B cell (primary cell): ENCODE results near the gene MAP2K5. TPM values are rescaled to one million over a fixed set of nuclear protein-coding genes. Genes with fewer than 3 reads are reported as not detected.
"Not testable (repeated sequence)": the region's sequence is repeated elsewhere in the genome, so short reads cannot be mapped to it uniquely, and the experiment has no call there.

Experiments used
- ATAC-seq: fragments of 200-7000 bp; cut with Tn5 transposase; one replicate; pipeline ENCODE4 v1.10.0; 2021; ENCODE audit warnings: low read depth, mild to moderate bottlenecking, moderate number of reproducible peaks, moderate library complexity
- CTCF ChIA-PET: fragments of 350-600 bp; sonication (Branson Sonifier 250); formaldehyde crosslinking; loops from one replicate; lab custom pipeline; 2021; ENCODE audit warnings: antibody characterized with exemption, inconsistent platforms; lab: Charles Lee
- POLR2A ChIA-PET: fragments of 350-600 bp; sonication (Branson Sonifier 250); formaldehyde crosslinking; loops from one replicate; lab custom pipeline; 2021; ENCODE audit warnings: antibody characterized with exemption; lab: Charles Lee
- DNase-seq: peaks from one replicate; pipeline ENCODE4 v3.0.0; 2013
- H2AFZ ChIP-seq: 2 replicates; pipeline ENCODE4 v1.6.1; 2012; ENCODE audit warnings: mild to moderate bottlenecking, low read depth, low read length; ENCODE audit not compliant: insufficient read depth, poor library complexity, severe bottlenecking
- H3K27ac ChIP-seq, 2 donors: 1 replicate in 1 of 2; 2 replicates in 1 of 2; pipeline ENCODE4 v1.5.1; 2012 to 2013; ENCODE audit warnings: low read length in 2 of 2, mild to moderate bottlenecking in 2 of 2, moderate library complexity in 1 of 2
- H3K27me3 ChIP-seq, 4 experiments: fragments of 200-600 bp in 1 of 4; sonication (generic) in 1 of 4; replicated peaks in 1 of 4; 1 replicate in 2 of 4; 2 replicates in 2 of 4; pipeline versions ENCODE4 v1.6.1 to v1.7.0; 2013 to 2016; ENCODE audit warnings: low read length in 3 of 4, mild to moderate bottlenecking in 2 of 4, mixed read lengths in 1 of 4, moderate library complexity in 1 of 4; ENCODE audit not compliant: insufficient read depth in 4 of 4, control insufficient read depth in 3 of 4; ENCODE audit errors: control extremely low read depth in 1 of 4
- H3K36me3 ChIP-seq, 2 experiments: replicated peaks in 1 of 2; 1 replicate in 1 of 2; 2 replicates in 1 of 2; pipeline versions ENCODE4 v1.6.1 to v1.7.1; 2013; ENCODE audit warnings: low read length in 1 of 2; ENCODE audit not compliant: insufficient read depth in 2 of 2, control insufficient read depth in 1 of 2; ENCODE audit errors: control extremely low read depth in 1 of 2, extremely low read depth in 1 of 2
- H3K4me1 ChIP-seq, 2 donors: fragments of 200-600 bp in 1 of 2; sonication (generic) in 1 of 2; 1 replicate in 1 of 2; 2 replicates in 1 of 2; pipeline versions ENCODE4 v1.5.1 to v1.6.1; 2013 to 2017; ENCODE audit warnings: low read length in 2 of 2; ENCODE audit not compliant: control insufficient read depth in 2 of 2, insufficient read depth in 2 of 2
- H3K4me2 ChIP-seq: replicated peaks from 2 replicates; pipeline ENCODE3; 2012; ENCODE audit warnings: mild to moderate bottlenecking, low read depth, low read length; ENCODE audit not compliant: poor library complexity, severe bottlenecking
- H3K4me3 ChIP-seq, 5 experiments: fragments of 200-600 bp in 1 of 5; sonication (generic) in 1 of 5; 1 replicate in 3 of 5; 2 replicates in 2 of 5; pipeline versions ENCODE4 v1.5.1 to v1.7.0; 2011 to 2016; ENCODE audit warnings: low read length in 4 of 5, mild to moderate bottlenecking in 4 of 5, low read depth in 2 of 5, control low read depth in 1 of 5, moderate library complexity in 1 of 5; ENCODE audit not compliant: insufficient read depth in 1 of 5; ENCODE audit errors: control extremely low read depth in 1 of 5, extremely low read depth in 1 of 5
- H3K79me2 ChIP-seq: fragments of 200-600 bp; sonication (generic); one replicate; pipeline ENCODE4 v1.6.0; 2016; ENCODE audit warnings: low read length; ENCODE audit not compliant: control insufficient read depth, insufficient read depth
- H3K9ac ChIP-seq: fragments of 200-600 bp; sonication (generic); 2 replicates; pipeline ENCODE4 v1.6.1; 2017; ENCODE audit warnings: mild to moderate bottlenecking, low read length, moderate library complexity
- H3K9me3 ChIP-seq, 3 donors: one replicate each; pipeline versions ENCODE4 v1.6.1 to v1.7.1; 2013; ENCODE audit warnings: low read length in 2 of 3; ENCODE audit not compliant: control insufficient read depth in 2 of 3, insufficient read depth in 1 of 3; ENCODE audit errors: control extremely low read depth in 1 of 3
- H4K20me1 ChIP-seq: 2 replicates; pipeline ENCODE4 v1.6.0; 2012; ENCODE audit warnings: mild to moderate bottlenecking, low read length; ENCODE audit not compliant: insufficient read depth, control insufficient read depth, poor library complexity, severe bottlenecking
- H3K27ac Mint-ChIP-seq: one replicate; pipeline ENCODE4 v1.8.0; 2021; ENCODE audit warnings: mixed read lengths
- H3K27me3 Mint-ChIP-seq: one replicate; pipeline ENCODE4 v1.8.0; 2021; ENCODE audit warnings: mixed read lengths
- H3K4me1 Mint-ChIP-seq: one replicate; pipeline ENCODE4 v1.8.0; 2021; ENCODE audit warnings: mixed read lengths
- H3K4me3 Mint-ChIP-seq: one replicate; pipeline ENCODE4 v1.8.0; 2021; ENCODE audit warnings: mixed read lengths
- H3K9me3 Mint-ChIP-seq: one replicate; pipeline ENCODE4 v1.8.0; 2022; ENCODE audit warnings: mixed read lengths; ENCODE audit not compliant: insufficient read depth
- CTCF ChIP-seq: fragments of 200-600 bp; IDR thresholded peaks from one replicate; pipeline ENCODE4 v1.8.0; 2022; ENCODE audit warnings: antibody characterized with exemption, mild to moderate bottlenecking
- EZH2 ChIP-seq: IDR thresholded peaks from 2 replicates; pipeline ENCODE4 v1.6.1; 2012; ENCODE audit warnings: borderline replicate concordance, low read depth, mild to moderate bottlenecking, moderate library complexity, low read length; ENCODE audit not compliant: insufficient read depth, poor library complexity, severe bottlenecking
- WGBS: methylation state at CpG from one replicate; pipeline ENCODE4 v1.1.5; 2013; ENCODE audit warnings: missing lambda C conversion rate; ENCODE audit not compliant: insufficient coverage; 5-methylcytosine and 5-hydroxymethylcytosine counted together
- intact Hi-C: fragments of 100-400 bp; cut with micrococcal nuclease; formaldehyde crosslinking; loops from one replicate; pipeline ENCODE4 v1.10.0; 2022
- polyA plus RNA-seq: library from polyadenylated mRNA; depleted of rRNA; stranded (reverse); fragments of >200 nt; gene quantifications from 2 replicates; pipeline ENCODE4 v1.2.3, GENCODE V29; 2012
- total RNA-seq, 2 donors: library from RNA; stranded (reverse); fragments of 120-200 nt in 1 of 2; gene quantifications; 1 replicate in 1 of 2; 2 replicates in 1 of 2; pipeline versions ENCODE4 v1.2.3 to v1.2.4, GENCODE V29; 2013 to 2022

Gene MAP2K5
- total and polyA plus RNA-seq, 2 donors (not counting 1 experiment from before 2014, with no cell fraction given): 11.1 to 40.0 TPM

GRCh38 chr15:67632261-67632660, 89.8 kb downstream of the MAP2K5 start:
- H3K79me2 ChIP-seq: no peaks in the 10 kb centered on the region
- H3K4me2 ChIP-seq: no peak overlapping the region
- ATAC-seq: no peak
- no peaks in the 10 kb centered on the region for H3K27me3 Mint-ChIP-seq
- H3K4me3 Mint-ChIP-seq: no peak overlapping the region
- H3K27me3 ChIP-seq: no peaks in the 10 kb centered on the region
- ChIA-PET CTCF (no interaction called here), POLR2A (no interaction called here)
- no peak for TF ChIP-seq CTCF
- TF ChIP-seq EZH2: no peak
- no peaks in the 10 kb centered on the region for H3K9me3 Mint-ChIP-seq
- no peak overlapping the region for H3K4me3 ChIP-seq
- peaks cover 3 to 16% of the 10 kb centered on the region in 2 experiments for H3K36me3 ChIP-seq
- peaks cover 8% of the 10 kb centered on the region for H3K4me1 Mint-ChIP-seq
- no peak overlapping the region for H2AFZ ChIP-seq
- no peaks in the 10 kb centered on the region for H4K20me1 ChIP-seq
- no CpG with 5 or more reads among the region's 3 CpGs for WGBS
- no peak overlapping the region for H3K27ac Mint-ChIP-seq
- H3K27ac ChIP-seq: no peak overlapping the region
- H3K9me3 ChIP-seq: peaks cover 0 to 4% (median 0%) of the 10 kb centered on the region in 3 donors
- H3K9ac ChIP-seq: no peak overlapping the region
- intact Hi-C loops: no loop called here
- DNase-seq: no peak
- no peaks in the 10 kb centered on the region for H3K4me1 ChIP-seq

GRCh38 chr15:67635950-67636349, 93.4 kb downstream of the MAP2K5 start:
- H3K9me3 ChIP-seq, H3K9ac ChIP-seq, H3K4me3 Mint-ChIP-seq, H3K4me2 ChIP-seq, H3K27ac ChIP-seq, H3K27me3 ChIP-seq, intact Hi-C loops, H3K4me1 ChIP-seq, H2AFZ ChIP-seq, H3K79me2 ChIP-seq, CTCF ChIA-PET, H3K4me1 Mint-ChIP-seq, H3K9me3 Mint-ChIP-seq, H3K4me3 ChIP-seq, DNase-seq, ATAC-seq, H4K20me1 ChIP-seq, H3K27ac Mint-ChIP-seq, H3K27me3 Mint-ChIP-seq, POLR2A ChIA-PET: not testable (repeated sequence)
- peaks cover 3 to 13% of the 10 kb centered on the region in 2 experiments for H3K36me3 ChIP-seq
- WGBS: 94% methylated on average over 3 of the region's 11 CpGs
